Measurements from ENCODE around the gene YAF2.

GRCh38 chr12:42192258-42192657, 45.8 kb downstream of the YAF2 start:
- no peak for TF ChIP-seq CTCF (IDR thresholded peaks at IDR 0.05)
- TF ChIP-seq POLR2A (IDR thresholded peaks at IDR 0.05): no peak

Data from body of pancreas (tissue), 4 donors.